Left forelimb (tissue), 1 donor: ENCODE results near the gene CSTPP1.
"Not testable (repeated sequence)": the region's sequence is repeated elsewhere in the genome, so short reads cannot be mapped to it uniquely, and the experiment has no call there.

Experiments
- DNase-seq: peaks from one replicate; pipeline ENCODE4 v3.0.0-alpha.2; 2018; ENCODE audit warnings: low spot score

The CSTPP1 gene

DNA sequence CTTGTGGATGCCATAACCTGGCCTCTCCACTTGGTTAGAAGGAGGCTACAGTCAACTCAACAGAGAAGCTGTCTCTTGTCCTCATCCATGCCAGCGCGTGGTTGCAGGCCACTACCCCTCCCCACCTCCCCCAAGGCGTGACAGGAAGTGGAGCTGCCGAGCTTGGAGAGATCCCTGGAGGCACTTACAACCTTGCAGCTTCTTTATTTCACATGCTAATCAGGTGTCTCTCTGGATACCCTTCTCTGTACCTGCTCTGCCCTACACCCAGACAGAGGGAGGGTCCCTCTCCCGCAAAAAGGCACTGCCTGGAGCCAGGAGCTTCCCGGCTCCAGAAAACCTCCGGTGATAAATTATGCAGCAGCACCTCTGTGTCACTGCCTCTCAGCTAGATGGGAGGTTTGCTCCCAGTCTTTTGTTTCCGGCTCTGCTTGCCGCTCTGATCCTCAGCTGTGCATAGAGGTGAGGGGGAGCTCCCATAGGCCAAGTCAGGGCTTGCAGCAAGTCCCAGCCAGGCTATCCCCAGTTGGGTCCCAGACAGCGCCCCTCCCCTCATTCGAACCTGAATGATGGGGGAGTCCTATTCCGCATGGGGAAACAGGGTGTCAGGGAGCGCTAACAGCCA, 23.9 kb upstream of the CSTPP1 start:
- no peak for DNase-seq

DNA sequence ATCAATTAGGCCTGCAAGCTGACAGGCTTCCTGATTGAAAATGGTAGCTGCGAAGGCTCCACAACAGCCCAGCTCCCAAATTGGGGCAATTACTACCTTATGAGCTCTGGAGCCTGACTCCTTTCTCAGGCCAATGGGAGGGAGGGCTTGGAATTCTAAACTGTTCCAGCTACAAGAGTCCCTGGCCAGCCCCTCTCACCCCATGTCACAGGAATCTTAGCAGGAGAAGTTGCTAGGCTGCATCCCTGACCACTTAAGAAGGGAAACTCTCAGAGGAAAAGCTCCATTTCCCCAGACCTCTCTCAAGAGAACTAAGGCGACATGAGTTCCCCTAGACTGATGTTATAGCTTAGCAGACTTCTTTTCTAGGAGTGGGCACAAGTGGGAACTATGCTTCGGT, 23.1 kb upstream of the CSTPP1 start:
- no peak for DNase-seq

DNA sequence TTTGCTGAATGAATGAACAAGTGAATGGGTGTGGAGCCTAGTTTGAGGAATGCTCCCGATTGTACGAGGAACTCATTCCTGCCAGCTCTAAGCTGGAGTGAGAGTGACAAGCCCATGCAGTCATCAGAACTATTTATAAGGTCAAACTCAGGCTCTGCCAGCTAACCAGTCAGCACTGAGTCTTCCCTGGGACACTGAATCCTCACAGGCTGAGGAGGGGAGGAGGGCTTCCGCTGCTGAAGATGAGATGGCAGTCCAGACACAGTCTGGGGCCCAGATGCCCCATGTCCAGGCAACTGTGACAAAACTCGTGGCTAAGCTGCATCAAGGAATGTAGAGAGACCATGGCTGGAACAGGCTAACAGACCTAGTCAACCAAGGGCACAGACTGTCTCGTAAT, 22.2 kb upstream of the CSTPP1 start:
- DNase-seq, result no peak

DNA sequence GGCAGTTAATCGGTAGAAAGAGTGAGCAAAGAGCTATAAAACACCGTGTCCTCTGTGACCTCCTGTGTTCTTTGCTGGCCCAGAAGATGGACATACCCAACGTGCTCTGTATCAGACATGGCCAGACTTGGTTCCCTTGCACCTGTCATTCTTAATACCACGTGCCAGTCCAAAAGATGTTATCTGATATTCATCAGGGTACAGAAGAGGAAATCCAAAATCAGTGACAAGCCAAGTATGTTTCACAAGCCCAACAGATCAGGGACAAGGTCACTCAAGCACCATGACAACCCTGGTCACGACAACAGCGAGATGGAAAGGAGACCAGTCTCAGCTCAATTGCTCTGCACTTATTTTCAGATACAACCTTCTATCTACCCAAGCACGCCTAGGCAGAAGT, 21.7 kb upstream of the CSTPP1 start:
- no peak for DNase-seq

DNA sequence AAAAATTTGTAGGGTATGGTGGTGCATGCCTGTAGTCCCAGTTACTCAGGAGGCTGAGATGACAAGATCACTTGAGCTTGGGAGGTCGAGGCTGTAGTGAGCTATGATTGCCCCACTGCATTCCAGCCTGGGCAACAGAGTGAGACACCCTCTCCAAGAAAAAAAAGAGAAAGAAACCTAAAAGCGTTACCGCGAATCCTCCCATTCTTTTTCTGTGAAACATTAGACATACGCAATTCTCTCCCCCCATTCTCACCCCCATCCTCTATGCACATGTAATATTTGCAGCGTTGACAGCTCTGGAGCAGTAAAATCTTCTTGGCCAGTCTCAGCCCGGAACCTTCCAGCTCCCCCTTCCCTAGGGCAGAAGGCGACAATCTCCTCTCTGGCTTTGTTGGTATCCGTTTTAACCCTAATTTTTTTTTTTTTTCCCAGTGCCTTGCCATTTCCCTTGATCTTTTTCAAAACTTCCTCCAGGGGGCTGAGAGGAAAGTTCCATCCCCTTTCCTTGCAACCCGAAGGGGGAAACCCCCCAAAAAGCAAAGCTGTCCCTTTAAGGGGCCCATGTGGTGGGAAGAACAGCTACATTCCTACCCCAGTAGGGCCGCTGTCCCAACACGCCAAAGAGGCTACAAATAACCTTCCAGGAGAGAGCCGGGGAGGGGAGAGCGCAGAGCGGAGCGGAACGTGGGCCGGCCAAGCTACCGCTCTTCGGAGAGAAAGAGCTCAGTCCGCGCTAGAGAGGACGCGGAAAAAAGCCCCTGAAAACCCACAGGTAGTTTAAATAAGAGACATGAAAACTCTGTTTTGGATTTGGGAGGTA, 20.1 kb upstream of the CSTPP1 start:
- peak; percentile 80 for DNase-seq

DNA sequence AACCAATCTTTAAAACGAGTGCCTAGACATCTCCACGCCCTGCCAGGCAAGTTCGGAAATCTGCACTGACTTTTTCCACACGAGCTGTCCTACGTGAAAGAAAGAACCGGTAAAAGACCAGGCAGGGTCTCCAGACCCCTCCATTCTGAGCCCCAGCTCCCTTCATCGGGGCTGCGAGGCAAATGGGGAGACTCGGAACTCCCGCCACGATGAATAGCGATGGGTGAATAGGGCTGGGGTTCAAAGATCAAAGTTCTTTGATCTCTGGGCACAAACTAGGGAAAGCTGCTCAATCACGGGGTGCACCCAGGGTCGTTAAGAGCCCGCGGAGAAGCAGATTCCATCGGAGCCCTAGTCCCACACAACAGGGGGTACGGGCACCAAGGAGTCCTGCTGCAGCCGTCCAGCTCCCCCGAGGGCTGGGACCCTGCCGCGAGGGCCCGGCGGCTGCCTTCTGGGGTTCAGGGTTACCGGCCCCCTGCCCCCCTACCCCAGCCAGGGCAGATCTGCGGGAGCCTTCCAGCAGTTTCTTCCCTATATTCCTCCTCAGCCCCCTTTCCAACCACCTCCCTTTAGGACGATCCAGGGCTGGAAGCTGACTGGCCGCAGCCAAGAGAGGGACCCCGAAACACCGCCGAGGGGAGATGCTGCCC, 19.3 kb upstream of the CSTPP1 start:
- DNase-seq, result no peak

DNA sequence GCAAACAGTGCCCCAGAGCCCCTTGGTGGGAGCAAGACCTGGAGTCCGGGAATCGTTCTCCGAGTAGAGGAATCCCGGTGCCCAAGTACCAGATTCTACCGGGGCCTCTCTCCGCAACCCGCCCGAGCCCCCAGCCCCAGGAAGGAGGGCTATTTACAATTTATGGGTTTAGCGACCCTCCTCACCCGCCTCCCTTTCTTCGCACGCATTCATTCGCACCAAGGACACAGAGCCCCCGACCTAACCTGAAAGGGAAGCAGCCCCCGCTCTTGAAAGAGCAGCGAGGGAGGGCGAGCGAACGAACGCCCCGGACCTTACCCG, 18.8 kb upstream of the CSTPP1 start:
- DNase-seq, result no peak

DNA sequence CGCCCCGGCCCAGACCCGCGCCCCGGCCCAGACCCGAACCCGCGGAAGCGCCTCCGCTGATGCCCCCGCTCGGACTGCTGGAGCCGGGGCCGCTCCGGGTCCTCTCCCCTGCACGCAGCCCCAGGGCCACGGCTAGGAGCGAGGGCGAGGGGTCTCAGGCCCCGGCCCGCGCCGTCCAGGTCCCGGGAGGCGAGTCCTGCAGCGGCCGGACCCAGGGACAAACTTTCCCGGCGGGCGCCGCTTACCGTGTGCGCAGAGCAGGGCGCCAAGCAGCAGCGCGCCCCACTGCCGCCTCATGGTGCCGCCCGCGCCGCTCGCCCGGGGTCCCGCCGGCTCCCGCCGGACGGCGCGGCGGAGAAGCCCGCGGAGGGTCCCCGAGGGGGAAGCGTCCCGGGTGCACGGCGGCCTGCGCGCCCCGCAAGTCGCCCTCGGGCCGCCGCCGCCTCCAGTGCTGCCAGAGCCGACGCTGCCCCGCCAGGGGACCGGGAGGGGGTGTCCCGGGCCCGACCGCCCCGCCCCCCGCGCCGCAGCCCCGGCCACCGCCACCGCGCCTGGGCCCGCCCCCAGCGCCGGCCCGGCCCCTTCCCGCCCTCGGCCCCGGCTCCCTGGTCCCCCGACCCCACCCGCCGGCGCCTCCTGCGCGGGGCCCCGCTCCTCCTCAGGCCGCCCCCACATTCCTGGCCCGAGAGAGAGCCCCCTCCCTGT, 18.3 kb upstream of the CSTPP1 start, which contains the start of gene LRP4:
TSS of gene LRP4 (minus strand) at position 468 of the 705 bp plus-strand sequence. CDS start at position 297, 171 bp downstream.
- peak; percentile 80 for DNase-seq

DNA sequence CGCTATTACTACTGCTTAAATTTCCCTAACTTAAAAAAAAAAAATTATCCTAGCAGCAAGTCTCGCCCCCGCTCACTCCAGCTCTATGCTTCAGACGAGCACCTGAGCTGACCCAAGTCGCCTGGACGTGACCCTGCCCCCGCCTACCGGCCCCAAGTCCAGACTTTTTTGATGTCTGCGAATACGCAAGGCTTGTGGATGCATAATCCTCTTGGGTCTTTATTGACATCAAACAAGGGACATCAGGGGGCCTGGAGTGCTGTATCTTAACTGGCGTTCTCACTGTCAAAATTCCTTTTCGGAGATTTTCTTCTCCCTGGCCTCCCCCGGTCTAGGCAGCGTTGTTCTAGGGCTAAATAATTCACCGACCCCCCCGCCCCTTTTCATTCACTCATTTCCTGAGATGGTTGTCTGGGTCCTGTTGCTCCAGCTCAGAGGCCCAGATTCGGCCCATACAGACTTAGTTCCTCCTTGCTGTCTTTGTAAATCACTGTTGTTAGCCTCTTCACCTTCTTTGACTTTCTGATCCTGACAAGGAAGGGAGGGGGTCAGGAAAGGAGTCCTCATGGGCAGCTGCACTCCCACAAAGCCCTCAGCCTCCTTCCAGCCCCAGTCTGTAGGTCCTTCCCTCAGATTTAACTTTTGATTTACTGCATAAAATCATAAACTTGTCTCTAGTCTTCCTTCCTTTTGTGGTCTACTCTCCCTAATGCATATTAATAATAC, 17.6 kb upstream of the CSTPP1 start:
- no peak for DNase-seq

DNA sequence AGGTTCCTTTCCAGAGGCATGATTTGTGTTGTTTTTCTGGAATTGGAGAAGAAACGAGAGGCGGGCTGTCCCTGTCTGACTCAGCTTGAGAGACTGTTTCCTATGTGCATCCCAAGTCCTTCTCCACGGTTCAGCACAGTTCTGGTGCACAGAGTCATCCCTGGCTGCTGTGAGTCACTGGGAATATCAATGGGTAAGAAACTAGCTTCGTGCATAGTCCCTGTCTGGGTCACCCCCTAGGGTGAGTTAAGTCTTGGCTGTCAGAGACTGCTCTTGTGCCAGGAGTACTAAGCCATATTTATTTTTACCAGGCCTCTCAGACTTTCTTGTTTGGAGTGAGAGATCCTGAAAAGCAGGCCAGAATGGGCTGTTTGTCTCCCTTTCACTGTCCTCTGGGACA, 15.8 kb upstream of the CSTPP1 start:
- DNase-seq, result no peak

DNA sequence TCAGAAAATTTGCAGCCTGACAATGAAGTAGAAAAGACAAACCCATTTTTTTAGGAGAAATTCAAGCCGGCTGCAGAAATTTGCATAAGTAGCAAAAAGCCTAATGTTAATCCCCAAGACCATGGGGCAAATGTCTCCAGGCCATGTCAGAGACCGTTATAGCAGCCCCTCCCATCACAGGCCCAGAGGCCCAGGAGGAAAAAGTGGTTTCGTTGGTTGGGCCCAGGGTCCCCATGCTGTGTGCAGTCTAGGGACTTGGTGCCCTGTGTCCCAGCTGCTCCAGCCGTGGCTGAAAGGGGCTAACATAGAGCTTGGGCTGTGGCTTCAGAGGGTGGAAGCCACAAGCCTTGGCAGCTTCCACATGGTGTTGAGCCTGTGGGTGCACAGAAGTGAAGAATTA, 8.6 kb upstream of the CSTPP1 start:
- DNase-seq, result not testable (repeated sequence)

DNA sequence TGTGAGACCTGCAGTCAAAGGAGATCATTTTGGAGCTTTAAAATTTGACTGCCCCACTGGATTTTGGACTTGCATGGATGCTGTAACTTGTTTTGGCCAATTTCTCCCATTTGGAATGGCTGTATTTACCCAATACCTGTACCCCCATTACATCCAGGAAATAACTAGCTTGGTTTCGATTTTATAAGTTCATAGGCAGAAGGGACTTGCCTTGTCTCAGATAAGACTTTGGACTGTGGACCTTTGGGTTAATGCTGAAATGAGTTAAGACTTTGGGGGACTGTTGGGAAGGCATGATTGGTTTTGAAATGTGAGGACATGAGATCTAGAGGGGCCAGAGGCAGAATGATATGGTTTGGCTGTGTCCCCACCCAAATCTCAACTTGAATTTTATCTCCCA, 7.9 kb upstream of the CSTPP1 start:
- not testable (repeated sequence) for DNase-seq

DNA sequence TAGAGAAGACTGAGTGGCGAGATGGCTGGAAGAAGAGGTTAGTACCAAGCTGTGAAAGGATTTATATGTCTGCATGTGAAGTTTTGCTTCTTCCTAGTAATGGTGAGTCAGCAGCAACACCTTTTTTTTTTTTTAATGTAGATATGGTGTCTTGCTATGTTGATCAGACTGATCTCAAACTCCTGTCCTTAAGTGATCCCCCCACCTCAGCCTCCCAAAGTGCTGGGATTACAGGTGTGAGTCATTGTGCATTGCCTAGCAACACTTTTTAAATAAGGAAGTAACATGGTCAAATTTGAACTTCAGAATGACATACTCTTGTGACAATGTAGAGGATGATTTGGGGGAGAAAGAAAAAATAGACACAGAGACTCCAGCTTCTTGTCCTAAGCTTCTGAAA, 6.5 kb upstream of the CSTPP1 start:
- DNase-seq, result no peak

DNA sequence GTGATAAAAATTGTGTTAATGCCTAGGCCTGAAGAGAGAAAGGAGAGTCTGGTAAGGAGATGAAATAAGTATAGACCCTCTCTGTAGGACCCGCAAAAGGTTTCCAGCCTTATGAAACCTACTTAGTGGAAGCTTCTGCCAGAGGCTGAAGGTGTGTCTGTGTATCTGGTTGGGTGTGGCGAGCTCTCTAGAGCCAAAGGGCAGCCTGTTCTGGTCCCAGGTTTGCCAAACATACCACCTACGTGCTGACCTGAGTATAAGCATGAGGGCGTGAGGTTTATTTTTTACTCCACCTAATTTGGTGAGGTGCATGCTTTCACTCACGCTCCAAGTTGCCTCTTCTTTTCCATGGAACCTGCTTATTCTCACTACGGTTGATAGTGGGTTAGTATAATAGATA, 5.6 kb downstream of the CSTPP1 start:
- no peak for DNase-seq

DNA sequence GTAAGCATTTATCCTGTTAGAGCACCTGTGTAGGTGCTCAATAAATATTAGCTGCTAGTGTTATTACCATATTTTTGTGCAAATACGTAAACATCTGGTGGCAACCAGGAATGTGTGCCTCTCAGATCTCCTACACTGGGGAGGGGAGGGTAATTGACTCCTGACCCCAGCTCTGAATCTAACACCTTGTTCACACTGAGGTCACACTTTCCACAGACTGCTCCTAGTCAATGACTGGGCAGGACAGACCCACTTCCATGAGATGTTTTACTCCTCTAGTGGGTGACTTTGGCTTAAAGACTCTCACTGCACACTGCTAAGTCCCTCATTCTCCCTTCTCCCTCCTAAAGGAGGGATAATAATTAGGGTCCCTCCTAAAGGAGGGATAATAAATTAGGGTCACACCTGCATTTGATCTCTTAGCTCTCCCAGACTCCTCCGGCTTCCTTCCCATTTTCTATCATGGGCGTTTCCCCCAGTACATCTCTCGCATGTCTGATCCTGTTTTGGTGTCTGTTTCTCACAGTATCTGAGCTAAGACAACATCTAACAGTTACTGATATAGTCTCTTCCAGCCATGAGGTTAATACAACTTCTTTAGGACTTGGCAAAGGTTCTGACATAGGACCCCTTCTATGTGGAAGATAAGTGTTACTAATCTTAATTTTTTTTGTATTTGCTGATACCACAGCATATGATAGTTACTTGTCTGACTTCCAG, 8.0 kb downstream of the CSTPP1 start:
- DNase-seq, result no peak

DNA sequence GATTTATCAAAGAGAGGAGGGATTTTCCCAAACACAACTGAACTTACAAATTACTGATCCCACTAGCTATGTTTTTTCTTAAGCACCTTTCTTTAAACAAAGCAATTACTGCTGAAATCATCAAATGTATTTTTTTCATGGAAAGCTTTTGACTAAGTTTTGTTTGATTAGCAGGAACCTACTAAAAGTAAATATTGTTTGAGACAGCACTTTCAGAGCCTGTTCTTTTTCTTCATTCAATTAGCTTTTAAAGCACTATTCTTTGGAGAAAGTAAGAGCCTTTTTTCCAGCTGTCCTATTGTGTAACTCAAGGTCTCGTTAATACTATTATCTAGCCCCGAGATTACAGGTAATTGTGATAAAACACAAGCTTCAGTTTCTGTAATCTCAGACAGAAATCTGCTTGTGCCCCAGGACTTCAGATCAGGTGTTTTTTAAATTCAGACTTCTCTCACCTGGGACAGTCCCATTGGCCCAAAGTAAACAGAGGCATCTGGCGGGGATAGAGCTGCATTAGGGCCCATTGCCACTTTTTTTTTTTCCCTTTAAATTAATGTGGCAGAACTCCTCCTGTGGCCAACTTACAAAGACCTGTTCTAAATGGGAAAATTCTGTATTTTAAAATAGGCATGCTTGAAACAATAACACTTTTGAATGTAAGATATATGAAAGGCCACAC, 11.0 kb downstream of the CSTPP1 start:
- DNase-seq, result no peak

DNA sequence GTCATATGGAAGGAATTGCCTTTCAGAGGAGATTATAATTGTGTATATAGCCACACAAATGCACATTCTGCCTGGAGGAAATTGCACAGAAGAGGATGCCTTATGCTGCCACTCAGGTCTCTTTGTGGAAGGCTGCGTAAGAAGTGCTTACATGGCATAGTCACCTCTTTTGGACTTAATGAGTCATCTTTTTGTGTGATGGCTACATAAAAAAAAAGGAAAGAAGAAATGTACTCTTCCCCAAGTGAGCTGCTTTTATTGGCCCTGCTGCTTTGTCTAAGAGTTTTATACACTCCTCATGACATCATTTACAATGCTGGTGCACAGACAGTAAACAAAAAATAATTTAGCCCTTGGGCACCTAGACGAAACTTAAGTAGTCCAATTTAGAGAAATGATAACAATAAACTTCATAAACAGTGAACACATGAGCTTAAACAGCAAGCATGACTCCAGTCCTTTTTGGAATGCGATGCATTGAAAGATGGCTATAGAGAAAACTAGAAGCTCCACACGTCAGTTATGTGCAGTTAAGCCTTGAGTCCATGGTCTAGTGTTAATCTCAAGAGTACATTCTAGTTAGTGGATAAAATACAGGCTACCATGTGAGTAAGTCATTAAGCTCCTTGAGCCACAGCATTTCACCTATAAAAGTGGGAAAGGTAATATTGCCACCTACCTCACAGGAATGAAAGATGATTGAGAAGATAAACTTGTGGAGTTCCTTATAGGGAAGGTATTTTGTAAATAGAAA, 12.0 kb downstream of the CSTPP1 start:
- DNase-seq, result no peak

DNA sequence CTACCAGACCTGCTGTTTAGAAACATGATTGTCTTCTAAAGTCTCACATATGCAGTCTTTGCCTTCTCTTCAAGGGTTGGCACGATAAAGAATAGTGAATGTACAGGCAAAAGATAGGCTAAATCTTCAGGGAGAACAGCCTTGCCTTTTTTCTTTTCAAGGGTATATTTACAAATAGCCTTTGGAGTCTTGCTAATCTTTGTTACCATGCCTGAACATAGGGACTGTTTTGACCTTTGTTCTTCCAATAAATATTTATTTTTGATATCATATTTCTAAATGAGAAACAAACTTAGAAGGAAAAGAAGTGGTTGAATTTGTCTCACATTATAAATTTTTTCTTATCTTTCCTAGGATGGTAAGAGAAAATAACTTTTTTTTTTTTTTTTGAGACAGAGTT, 12.7 kb downstream of the CSTPP1 start:
- DNase-seq, result no peak

DNA sequence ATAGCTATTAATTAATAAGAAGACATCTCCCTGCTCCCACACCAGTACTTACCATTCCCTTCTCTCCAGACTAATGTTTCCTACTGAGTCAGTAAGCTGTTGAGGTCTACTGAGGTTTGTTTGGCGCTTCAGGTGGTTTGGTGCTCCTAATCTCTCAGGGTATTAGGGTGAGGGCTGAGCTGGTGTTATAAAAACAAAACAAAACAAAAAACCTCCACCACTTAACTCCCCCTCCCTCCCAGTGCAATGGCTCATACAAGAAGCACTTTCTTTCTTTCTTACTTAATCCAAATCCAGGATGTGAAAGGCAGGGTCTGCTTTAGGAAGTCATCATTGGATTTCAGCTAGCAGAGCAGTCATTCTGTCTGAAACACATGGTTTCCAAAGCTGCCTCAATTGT, 15.3 kb downstream of the CSTPP1 start:
- DNase-seq, result no peak

DNA sequence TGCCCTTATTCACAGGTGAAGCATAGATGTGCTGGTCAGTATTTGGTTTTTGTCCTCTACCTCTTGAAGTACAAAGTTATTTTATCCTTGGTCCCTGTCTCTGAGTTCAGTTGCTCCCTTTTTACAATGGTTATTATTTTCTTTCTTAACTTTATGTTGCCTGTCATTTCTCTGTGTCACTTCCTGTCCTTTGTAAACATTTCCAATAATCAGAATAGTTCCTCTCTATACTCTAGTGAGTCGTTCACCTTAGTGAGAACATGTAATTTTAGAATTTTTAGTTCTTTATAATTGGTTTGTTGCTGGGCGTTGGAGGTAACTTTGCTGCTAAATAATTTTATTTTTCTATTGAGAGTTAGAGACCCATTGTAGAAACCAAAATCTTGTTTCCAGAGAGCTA, 16.0 kb downstream of the CSTPP1 start:
- no peak for DNase-seq
